HepG2 (cell line): ENCODE results near the gene ZNF626. TPM values are rescaled to one million over a fixed set of nuclear protein-coding genes. Genes with fewer than 3 reads are reported as not detected.
"Not testable (repeated sequence)": the region's sequence is repeated elsewhere in the genome, so short reads cannot be mapped to it uniquely, and the experiment has no call there.

Source experiments
- ATAC-seq: fragments of 200-7000 bp; cut with Tn5 transposase; 3 replicates; pipeline ENCODE4 v1.9.1; 2020; ENCODE audit warnings: mild to moderate bottlenecking, moderate library complexity
- BruUV-seq: library from RNA; stranded (reverse); fragments of 400-500 nt; replicated peaks from 2 replicates; lab custom pipeline; 2021; lab: Mats Ljungman, UMichigan
- CTCF ChIA-PET: fragments of 300-600 bp; formaldehyde crosslinking; extraction: SDS; loops from one replicate; lab custom pipeline; 2021; ENCODE audit warnings: low total read pairs, inconsistent platforms, low intra/inter-chr PET ratio; lab: Yijun Ruan, JAX
- POLR2A ChIA-PET: fragments of 350-600 bp; sonication (Branson Sonifier 250); formaldehyde crosslinking; loops from one replicate; lab custom pipeline; 2020; ENCODE audit warnings: antibody characterized with exemption, inconsistent platforms; lab: Yijun Ruan, JAX
- DNase-seq: peaks from one replicate; pipeline ENCODE4 v3.0.0-alpha.2; 2015; ENCODE audit warnings: low spot score
- FAIRE-seq: peaks from 3 replicates; lab custom pipeline; 2011; peaks lifted over from hg19 to GRCh38; lab: Jason Lieb, UNC
- H2AFZ ChIP-seq: one replicate; pipeline ENCODE4 v1.6.1; 2011; ENCODE audit warnings: low read length, inconsistent platforms
- H3K27ac ChIP-seq: fragments of 300-600 bp; 3 replicates; pipeline ENCODE4 v1.8.0; 2011; ENCODE audit warnings: mixed run types, mild to moderate bottlenecking, mixed read lengths, low read length, inconsistent platforms; ENCODE audit not compliant: insufficient read depth; ENCODE audit errors: extremely low read length
- H3K27me3 ChIP-seq, 2 experiments: fragments of 200-600 bp in 1 of 2; 2 replicates in 1 of 2; 3 replicates in 1 of 2; pipeline versions ENCODE4 v1.6.0 to v1.8.0; 2011; ENCODE audit warnings: low read length in 2 of 2, mild to moderate bottlenecking in 2 of 2, moderate library complexity in 2 of 2, inconsistent platforms in 1 of 2; ENCODE audit not compliant: insufficient read depth in 2 of 2, control insufficient read depth in 1 of 2
- H3K36me3 ChIP-seq, 2 experiments: fragments of 200-600 bp in 1 of 2; replicated peaks in 1 of 2; 2 replicates in 1 of 2; 3 replicates in 1 of 2; pipeline versions ENCODE4 v1.5.1 to v1.8.0; 2011; ENCODE audit warnings: low read length in 2 of 2, inconsistent platforms in 1 of 2; ENCODE audit not compliant: insufficient read depth in 2 of 2, control insufficient read depth in 1 of 2
- H3K4me1 ChIP-seq: 2 replicates; pipeline ENCODE4 v1.5.1; 2012; ENCODE audit warnings: low read length, inconsistent platforms; ENCODE audit not compliant: insufficient read depth
- H3K4me2 ChIP-seq: 2 replicates; pipeline ENCODE4 v1.6.0; 2011; ENCODE audit warnings: low read depth, low read length, inconsistent platforms
- H3K4me3 ChIP-seq, 3 experiments: fragments of 200-600 bp in 1 of 3; sonication (generic), shearing (Covaris generic) in 1 of 3; replicated peaks in 1 of 3; 2 replicates each; pipeline ENCODE4 v1.5.1; 2011 to 2016; ENCODE audit warnings: low read length in 3 of 3, inconsistent platforms in 2 of 3, low read depth in 2 of 3, mild to moderate bottlenecking in 2 of 3, control low read depth in 1 of 3, mixed read lengths in 1 of 3; ENCODE audit not compliant: insufficient read depth in 1 of 3
- H3K79me2 ChIP-seq: one replicate; pipeline ENCODE4 v1.6.1; 2011; ENCODE audit warnings: low read length, inconsistent platforms; ENCODE audit not compliant: insufficient read depth
- H3K9ac ChIP-seq: 2 replicates; pipeline ENCODE4 v1.6.0; 2011; ENCODE audit warnings: mild to moderate bottlenecking, low read depth, low read length, inconsistent platforms; ENCODE audit not compliant: insufficient read depth
- H3K9me3 ChIP-seq: 2 replicates; pipeline ENCODE4 v1.5.1; 2012; ENCODE audit warnings: mild to moderate bottlenecking, low read length
- H4K20me1 ChIP-seq: 2 replicates; pipeline ENCODE4 v1.6.0; 2011; ENCODE audit warnings: inconsistent platforms, mild to moderate bottlenecking, low read length, moderate library complexity; ENCODE audit not compliant: insufficient read depth
- ATF7 ChIP-seq, 2 experiments: fragments of 450-650 bp in 1 of 2; sonication (generic) in 1 of 2; formaldehyde crosslinking in 1 of 2; IDR thresholded peaks; 2 replicates each; pipeline versions ENCODE4 v1.4.0 to v1.6.1; 2016 to 2020; ENCODE audit warnings: antibody characterized with exemption in 1 of 2, mild to moderate bottlenecking in 1 of 2, missing genetic modification reagents in 1 of 2
- CEBPB ChIP-seq: IDR thresholded peaks from 2 replicates; pipeline ENCODE4 v1.6.1; 2011; ENCODE audit warnings: low read depth, low read length, improper control_type of control experiment, borderline replicate concordance
- LCORL ChIP-seq, 2 experiments: fragments of 450-650 bp in 1 of 2; sonication (generic) in 1 of 2; formaldehyde crosslinking in 1 of 2; IDR thresholded peaks; 2 replicates each; pipeline versions ENCODE4 v1.5.0 to v1.6.1; 2017 to 2020; ENCODE audit warnings: antibody characterized with exemption in 1 of 2, missing genetic modification reagents in 1 of 2
- TBL1XR1 ChIP-seq: fragments of 150-350 bp; IDR thresholded peaks from 2 replicates; pipeline ENCODE4 v1.6.1; 2014; ENCODE audit warnings: borderline replicate concordance, low read length; ENCODE audit not compliant: partially characterized antibody
- TEAD2 ChIP-seq: sonication (generic); formaldehyde crosslinking; IDR thresholded peaks from 2 replicates; pipeline ENCODE4 v1.9.0; 2021; ENCODE audit warnings: missing genetic modification reagents
- ZFP36 ChIP-seq: fragments of 150-350 bp; IDR thresholded peaks from 2 replicates; pipeline ENCODE4 v1.6.1; 2018; ENCODE audit warnings: borderline replicate concordance, low read length, low read depth; ENCODE audit not compliant: partially characterized antibody
- ZNF136 ChIP-seq: sonication (generic); formaldehyde crosslinking; IDR thresholded peaks from 2 replicates; pipeline ENCODE4 v1.8.1; 2022; ENCODE audit warnings: low read depth, mild to moderate bottlenecking, moderate library complexity, missing genetic modification reagents
- ZNF709 ChIP-seq: sonication (generic); formaldehyde crosslinking; IDR thresholded peaks from 2 replicates; pipeline ENCODE4 v1.5.0; 2020; ENCODE audit warnings: mild to moderate bottlenecking, missing genetic modification reagents
- ZNF768 ChIP-seq: sonication (generic); formaldehyde crosslinking; IDR thresholded peaks from 2 replicates; pipeline ENCODE4 v1.4.0; 2020; ENCODE audit warnings: missing genetic modification reagents
- ZNF777 ChIP-seq: sonication (generic); formaldehyde crosslinking; IDR thresholded peaks from 2 replicates; pipeline ENCODE4 v1.4.0; 2020; ENCODE audit warnings: missing genetic modification reagents
- ZNF790 ChIP-seq: sonication (generic); formaldehyde crosslinking; IDR thresholded peaks from 2 replicates; pipeline ENCODE4 v1.8.0; 2022; ENCODE audit warnings: missing genetic modification reagents, mild to moderate bottlenecking, borderline replicate concordance
- WGBS: methylation state at CpG from one replicate; pipeline ENCODE4 v1.1.6; 2017; ENCODE audit warnings: low lambda C conversion rate; 5-methylcytosine and 5-hydroxymethylcytosine counted together
- in situ Hi-C: cut with HindIII; loops from 2 replicates; pipeline ENCODE4 v1.10.0; 2017; ENCODE audit warnings: low pct_unique_long_range_greater_than_20kb; ENCODE audit not compliant: extremely low pct_ligation_motif_present
- intact Hi-C: fragments of 100-400 bp; cut with micrococcal nuclease; formaldehyde crosslinking; loops from one replicate; pipeline ENCODE4 v1.10.0; 2022; ENCODE audit not compliant: unreplicated experiment
- polyA plus RNA-seq, 8 experiments: library from polyadenylated mRNA; depleted of rRNA in 3 of 8; stranded (reverse) in 7 of 8; unstranded in 1 of 8; fragments of >200 nt; fragmentation: Illumina TruSeq in 4 of 8; extraction: Trizol in 4 of 8; gene quantifications; 2 replicates each; pipeline versions ENCODE4 v1.2.1 to v1.2.3, GENCODE V29; 2011 to 2016; ENCODE audit warnings: low read depth in 4 of 8, missing spikeins in 1 of 8, mixed read lengths in 1 of 8; ENCODE audit not compliant: insufficient read depth in 1 of 8
- total RNA-seq, 5 experiments: library from RNA; depleted of rRNA; stranded (reverse); fragments of >200 nt; fragmentation: Illumina TruSeq; extraction: Trizol; gene quantifications; 2 replicates each; pipeline ENCODE4 v1.2.3, GENCODE V29; 2016; ENCODE audit warnings: low read depth in 1 of 5

ZNF626 gene
- total and polyA plus RNA-seq, 2 of the 13 experiments (the other 11 are each of a cell fraction or from before 2014, with no cell fraction given) = 3.5 to 4.1 TPM

DNA sequence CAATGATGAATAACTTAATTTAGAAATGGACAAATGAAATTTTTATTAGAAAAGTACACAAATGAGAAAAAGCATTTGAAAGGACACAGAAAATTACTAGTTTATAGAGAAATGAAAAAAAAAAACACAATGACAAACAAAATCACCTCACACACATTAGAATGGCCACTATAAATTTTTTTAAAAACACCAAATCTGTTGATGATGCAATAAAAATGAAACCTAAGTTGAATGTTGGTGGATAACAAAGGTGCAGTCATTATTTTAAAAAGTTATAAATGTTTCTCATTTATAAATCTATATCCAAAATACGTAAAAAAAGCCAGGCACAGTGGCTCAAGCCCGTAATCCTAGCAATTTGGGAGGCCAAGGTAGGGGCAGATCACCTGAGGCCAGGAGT, 20.8 kb downstream of the ZNF626 start:
- Histone ChIP-seq H3K4me3 (0 out of 6 replicates have a peak overlapping the region, but pooled peaks of 1 of the 3 experiments have one; percentile 7), H3K4me1 (no peaks in the 10 kb centered on the region), H2AFZ (no peak overlapping the region), H3K79me2 (no peaks in the 10 kb centered on the region), H3K27ac (no peak overlapping the region), H3K9ac (no peak overlapping the region), H3K4me2 (no peak overlapping the region), H3K27me3 (no peaks in the 10 kb centered on the region), H4K20me1 (no peaks in the 10 kb centered on the region), H3K9me3 (peaks cover 70% of the 10 kb centered on the region), H3K36me3 (peaks cover 4 to 11% of the 10 kb centered on the region in 2 experiments; a peak in 3 of 5 replicates)
- POLR2A ChIA-PET = no interaction called here
- CTCF ChIA-PET = no interaction called here
- intact Hi-C loops = no loop called here
- FAIRE-seq (no peak), ATAC-seq (no peak), DNase-seq (no peak)
- BruUV-seq = no TSS peak
- TF ChIP-seq ZNF136 (CRISPR knock-in tag) = no peak
- TF ChIP-seq ZNF777 = no peak
- TF ChIP-seq ZNF709 (CRISPR knock-in tag) = no peak
- TF ChIP-seq ATF7 (IDR thresholded peaks at IDR 0.05) = peak; percentile 34; the same call in 1 of the 2 replicates
- TF ChIP-seq ATF7 (CRISPR knock-in tag; IDR thresholded peaks at IDR 0.05) = no peak
- TF ChIP-seq CEBPB = peak; percentile 7; the same call in 1 of the 2 replicates
- 67% methylated on average over 2 of the region's 2 CpGs for WGBS
- in situ Hi-C loops = no loop called here

DNA sequence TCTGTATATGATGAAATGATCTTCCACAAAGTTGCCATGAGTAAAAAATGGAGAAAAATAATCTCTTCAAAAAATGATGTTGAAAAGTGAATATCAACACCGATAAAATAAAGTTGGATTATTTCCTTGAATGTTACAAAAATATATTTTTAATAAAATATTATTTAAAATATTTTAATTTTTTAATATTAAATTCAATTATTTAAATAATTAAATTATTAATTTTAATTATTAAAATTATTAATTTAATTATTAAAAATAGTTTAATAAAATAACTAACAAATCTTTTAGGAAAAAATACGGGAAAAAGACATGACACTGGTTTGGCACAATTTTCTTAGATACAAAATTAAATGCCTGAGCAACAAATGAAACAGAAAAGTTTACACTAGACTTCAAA, 21.3 kb downstream of the ZNF626 start:
- no TSS peak for BruUV-seq
- ATAC-seq (no peak), FAIRE-seq (no peak), DNase-seq (no peak)
- peaks cover 4 to 11% of the 10 kb centered on the region in 2 experiments; a peak in 3 of 5 replicates for H3K36me3 ChIP-seq
- no peak overlapping the region for H3K27ac ChIP-seq
- H3K9ac ChIP-seq = no peak overlapping the region
- WGBS = 70% methylated on average over 2 of the region's 2 CpGs
- CTCF ChIA-PET = no interaction called here
- H3K4me1 ChIP-seq = no peaks in the 10 kb centered on the region
- no peak overlapping the region for H3K4me2 ChIP-seq
- H3K4me3 ChIP-seq = no peak overlapping the region
- peaks cover 70% of the 10 kb centered on the region for H3K9me3 ChIP-seq
- H3K79me2 ChIP-seq = no peaks in the 10 kb centered on the region
- intact Hi-C loops = no loop called here
- in situ Hi-C loops = no loop called here
- H2AFZ ChIP-seq = no peak overlapping the region
- no peaks in the 10 kb centered on the region for H3K27me3 ChIP-seq
- POLR2A ChIA-PET = no interaction called here
- no peaks in the 10 kb centered on the region for H4K20me1 ChIP-seq
- no peak for TF ChIP-seq ZFP36
- TF ChIP-seq TBL1XR1 = no peak
- no peak for TF ChIP-seq ZNF790 (CRISPR knock-in tag)
- no peak for TF ChIP-seq ZNF768 (CRISPR knock-in tag)
- TF ChIP-seq LCORL (IDR thresholded peaks at IDR 0.05) = no peak
- TF ChIP-seq LCORL (CRISPR knock-in tag; IDR thresholded peaks at IDR 0.05) = no peak
- TF ChIP-seq TEAD2 (CRISPR knock-in tag) = no peak
- TF ChIP-seq, all 625 proteins: peak for 0

- POLR2A ChIA-PET, BruUV-seq: not testable (repeated sequence)
Measured at GRCh38 chr19:20624560-20624959, 36.8 kb downstream of the ZNF626 start.

More at GRCh38 chr19:20624560-20624959, 36.8 kb downstream of the ZNF626 start:
- H4K20me1 ChIP-seq, ATAC-seq, intact Hi-C loops, H3K79me2 ChIP-seq, H3K9ac ChIP-seq, H3K4me2 ChIP-seq, H3K4me1 ChIP-seq, H3K36me3 ChIP-seq, FAIRE-seq, H3K27ac ChIP-seq, DNase-seq, H3K27me3 ChIP-seq, H3K4me3 ChIP-seq, H2AFZ ChIP-seq, in situ Hi-C loops, CTCF ChIA-PET: not testable (repeated sequence)
- peaks cover 53% of the 10 kb centered on the region for H3K9me3 ChIP-seq
- WGBS = 93% methylated on average over 2 of the region's 2 CpGs
